Bone marrow (tissue), 2 donors: ENCODE data around the gene CUBN.
A peak's percentile ranks its signal among the peaks of the same experiment; 100 is the strongest.

ENCODE experiments used
- DNase-seq, 2 donors: peaks; one replicate each; lab custom pipeline; 2025; lab: John Stamatoyannopoulos, UW

Gene CUBN

DNA sequence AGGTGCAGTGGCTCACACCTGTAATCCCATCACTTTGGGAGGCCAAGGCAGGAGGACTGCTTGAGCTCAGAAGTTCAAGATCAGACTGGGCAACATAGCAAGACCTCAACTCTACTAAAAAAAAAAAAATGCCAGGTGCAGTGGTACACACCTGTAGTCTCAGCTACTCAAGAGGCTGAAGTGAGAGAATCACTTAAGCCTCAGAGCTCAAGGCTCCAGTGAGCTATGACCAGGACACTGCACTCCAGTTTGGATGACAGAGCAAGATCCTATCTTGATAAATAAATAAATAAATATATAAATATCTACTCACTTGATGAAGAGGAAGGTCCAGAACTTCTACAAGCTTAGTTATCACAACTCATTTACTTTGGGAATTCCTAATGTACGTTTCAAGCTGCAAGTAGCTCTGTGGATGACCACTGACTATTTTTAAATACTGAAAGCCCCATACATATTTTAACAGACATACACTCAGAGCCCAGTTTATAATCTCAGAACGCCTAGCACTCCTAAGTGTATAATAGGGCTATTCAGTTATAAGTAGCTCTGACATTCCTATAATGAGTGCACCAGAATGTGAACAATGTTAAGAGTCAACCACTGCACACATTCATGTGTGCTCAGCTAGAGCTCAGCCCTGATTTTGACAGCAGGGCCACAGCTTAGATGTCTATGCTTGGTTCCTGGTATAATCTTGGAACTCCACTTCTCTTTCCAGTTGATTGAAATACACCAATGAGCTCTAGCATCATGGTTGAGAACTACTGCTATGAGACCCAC lies 119.1 kb downstream of the CUBN start:
- DNase-seq = no peak

DNA sequence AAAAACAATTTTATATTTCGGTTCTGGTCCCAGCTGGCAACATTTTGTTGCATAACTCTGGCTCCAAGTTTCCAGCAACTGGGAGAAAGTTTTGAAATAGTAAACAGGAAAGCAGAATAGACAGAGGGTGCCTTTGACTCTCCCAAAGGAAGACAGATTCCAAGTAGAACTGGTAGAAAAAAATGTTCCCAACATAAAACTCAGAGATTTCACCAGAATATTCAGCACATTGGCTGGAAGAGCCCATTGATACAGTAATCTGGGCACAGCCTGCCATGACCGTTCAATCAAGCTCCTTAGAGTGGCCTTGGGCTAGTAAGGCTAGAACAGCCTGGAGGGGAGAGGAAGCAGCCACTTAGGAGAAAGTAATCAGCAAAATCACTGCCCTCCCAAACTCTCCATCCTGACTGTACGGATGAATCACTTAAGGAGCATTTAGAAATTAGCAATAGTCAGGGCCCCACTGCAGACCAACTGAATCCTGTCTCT lies 120.4 kb downstream of the CUBN start:
- DNase-seq = no peak

DNA sequence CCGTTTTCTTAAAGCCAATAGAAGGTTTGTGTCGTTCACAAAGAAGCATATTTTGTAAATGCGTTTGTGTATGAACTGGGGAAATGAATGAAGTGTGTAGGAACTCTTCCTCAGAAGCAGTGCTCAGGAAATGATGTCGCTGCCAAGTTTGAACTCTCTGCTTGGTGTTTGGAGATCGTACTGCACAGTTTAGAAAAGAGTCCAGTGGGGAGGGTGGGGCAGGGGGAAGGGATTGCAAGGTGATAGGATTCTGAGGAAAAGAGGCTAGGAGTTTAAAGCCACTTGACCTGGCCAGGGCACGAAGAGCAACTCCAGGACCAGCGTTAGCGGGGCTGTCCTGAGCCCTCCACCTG lies 122.2 kb downstream of the CUBN start:
- DNase-seq = no peak

DNA sequence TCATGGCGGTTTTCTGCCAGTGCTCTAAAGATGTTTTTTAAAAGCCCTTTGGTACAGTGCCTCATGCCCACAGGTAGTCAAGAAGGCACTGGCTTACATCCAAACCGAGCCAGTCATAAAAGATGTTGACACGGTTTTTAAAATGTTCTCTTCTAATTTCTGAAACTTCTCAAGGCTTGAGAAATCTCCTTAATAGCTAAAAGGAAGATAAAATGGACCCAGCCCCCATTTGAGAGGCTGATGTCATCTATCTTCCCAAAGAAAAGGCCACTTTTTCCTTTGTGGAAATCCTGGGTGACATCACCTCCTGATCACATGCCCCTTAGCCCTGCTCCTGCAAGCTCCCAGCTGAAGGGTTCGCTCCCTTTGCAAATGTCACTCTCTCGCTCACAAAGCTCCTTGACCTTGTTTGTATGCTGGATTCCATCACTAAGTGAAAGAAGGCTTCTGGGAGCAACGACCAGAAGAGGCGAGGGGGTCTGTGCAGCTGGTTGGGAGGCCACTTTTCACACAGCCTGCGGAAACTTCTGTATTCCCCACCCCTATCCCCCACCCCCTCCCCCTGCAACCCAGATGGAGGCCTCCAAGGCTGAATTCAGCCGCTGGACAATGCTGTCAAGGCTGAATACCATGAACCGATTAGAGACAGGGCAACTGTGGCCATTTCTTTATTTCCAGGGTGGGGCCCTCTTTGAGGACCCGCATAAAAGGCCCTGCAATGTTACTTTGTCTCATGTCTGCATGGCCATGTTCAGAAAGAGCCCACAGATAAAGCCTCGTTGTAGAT lies 122.8 kb downstream of the CUBN start:
- DNase-seq = no peak

DNA sequence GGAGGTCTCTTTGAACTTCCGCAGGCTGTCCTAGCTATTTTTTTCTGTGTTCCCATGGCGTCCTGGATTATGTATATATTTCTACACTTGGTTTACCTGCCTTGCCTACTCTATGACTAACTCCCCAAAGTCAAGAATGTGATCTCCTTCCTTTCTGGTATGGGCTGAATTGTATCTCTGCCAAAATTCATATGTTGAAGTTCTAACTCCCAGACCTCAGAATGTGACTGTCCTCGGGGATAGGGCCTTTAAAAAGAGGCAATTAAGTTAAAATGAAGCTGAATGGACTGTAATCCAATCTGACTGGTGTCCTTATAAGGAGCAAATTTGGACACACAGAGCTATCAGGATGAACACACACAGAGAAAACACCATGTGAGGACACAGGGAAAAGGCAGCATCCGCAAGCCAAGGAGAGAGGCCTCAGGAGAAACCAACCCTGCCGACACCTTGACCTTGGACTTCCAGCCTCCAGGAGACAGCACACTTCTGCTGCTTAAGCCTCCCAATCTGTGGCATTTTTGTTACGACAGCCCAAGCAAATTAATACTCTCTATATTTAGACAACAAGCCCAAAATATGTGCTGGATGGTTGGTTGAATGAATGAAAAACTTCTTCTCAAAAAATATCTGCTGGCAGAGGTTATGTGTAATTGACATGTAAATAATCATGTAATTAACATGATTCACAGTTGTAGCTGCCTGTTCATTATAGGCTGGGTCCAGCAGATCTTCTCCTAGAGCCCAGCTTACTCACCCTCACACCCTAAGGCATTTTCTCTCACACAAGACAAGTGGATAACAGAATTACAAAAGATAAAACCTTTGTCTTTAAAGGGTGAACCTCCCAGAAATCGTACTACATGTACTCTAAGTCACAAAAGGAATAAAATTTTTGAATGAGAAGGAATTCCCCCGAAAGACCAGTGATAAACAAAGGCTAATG lies 123.7 kb downstream of the CUBN start:
- DNase-seq = no peak

DNA sequence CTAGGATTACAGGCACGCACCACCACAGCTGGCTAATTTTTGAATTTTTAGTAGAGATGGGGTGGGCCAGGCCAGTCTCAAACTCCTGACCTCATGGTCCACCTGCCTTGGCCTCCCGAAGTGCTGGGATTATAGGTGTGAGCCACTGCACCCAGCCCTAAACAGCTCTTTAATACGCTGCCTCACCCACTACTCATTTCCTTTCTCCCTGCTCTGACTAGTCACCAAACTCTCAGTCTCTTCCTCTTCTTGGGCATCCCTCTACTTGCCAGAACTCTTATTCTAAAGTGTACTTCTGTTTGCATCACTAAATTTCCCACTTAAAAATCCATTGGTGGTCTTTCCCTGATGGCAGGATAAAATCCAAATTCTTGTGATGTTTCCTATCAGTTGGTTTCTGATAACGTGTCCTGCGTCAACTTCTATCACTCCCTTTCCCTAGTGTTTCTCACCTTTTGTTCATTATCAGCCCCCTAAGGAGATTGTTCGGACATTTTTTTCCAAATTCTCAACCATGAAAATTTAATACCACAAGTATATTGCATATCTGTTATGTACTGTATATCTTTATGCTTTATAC lies 124.7 kb downstream of the CUBN start:
- DNase-seq = peak in 1 of 2 donors; percentile 30

DNA sequence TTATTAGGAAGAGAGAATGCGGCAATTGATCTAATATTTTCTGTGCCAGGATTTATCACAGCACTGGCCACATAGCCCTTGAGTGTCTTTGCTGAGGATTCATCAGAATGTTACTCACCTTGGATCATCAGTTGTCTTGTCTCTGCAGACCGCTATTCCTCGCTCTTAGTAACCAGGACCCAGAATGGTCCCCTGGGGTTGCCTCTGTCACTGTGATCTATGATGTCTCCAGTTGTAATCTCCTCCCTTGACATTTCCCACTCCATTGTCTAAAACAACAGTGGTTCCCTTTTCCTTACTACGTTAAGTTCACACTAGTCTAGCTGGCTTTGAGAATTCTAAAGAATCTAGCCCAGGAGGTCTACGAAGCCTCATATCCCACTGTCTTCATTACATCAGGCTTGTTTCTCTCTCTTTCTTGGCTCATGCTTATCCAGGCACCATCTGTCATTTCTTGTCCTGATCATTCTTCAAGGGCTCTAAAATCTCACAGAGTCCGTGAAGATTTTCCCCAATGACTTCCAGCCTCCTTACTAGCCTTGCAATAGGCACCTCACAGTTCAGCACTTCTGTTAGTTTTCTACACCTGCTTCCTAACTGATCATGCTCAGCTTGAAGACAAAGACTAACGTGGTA lies 125.8 kb downstream of the CUBN start:
- no peak for DNase-seq

DNA sequence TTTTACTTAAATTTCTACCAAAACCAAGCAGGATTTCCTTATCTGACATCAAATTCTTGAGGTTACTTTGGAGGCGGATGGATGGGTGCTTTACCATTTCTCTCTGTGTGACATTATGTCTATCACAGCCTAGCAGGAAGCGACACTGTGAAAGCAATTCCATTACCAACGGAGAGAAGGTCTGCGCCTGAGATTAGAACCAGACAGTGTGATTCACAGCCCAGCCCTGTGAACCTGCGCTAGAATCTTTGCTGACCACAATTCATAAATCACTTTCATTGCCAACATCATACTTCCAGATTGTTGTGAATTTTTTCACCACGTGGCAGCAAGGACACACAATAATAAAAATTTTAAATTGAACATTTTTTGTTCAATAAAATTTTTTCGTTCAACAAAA lies 126.5 kb downstream of the CUBN start:
- peak in 1 of 2 donors; percentile 87 for DNase-seq

DNA sequence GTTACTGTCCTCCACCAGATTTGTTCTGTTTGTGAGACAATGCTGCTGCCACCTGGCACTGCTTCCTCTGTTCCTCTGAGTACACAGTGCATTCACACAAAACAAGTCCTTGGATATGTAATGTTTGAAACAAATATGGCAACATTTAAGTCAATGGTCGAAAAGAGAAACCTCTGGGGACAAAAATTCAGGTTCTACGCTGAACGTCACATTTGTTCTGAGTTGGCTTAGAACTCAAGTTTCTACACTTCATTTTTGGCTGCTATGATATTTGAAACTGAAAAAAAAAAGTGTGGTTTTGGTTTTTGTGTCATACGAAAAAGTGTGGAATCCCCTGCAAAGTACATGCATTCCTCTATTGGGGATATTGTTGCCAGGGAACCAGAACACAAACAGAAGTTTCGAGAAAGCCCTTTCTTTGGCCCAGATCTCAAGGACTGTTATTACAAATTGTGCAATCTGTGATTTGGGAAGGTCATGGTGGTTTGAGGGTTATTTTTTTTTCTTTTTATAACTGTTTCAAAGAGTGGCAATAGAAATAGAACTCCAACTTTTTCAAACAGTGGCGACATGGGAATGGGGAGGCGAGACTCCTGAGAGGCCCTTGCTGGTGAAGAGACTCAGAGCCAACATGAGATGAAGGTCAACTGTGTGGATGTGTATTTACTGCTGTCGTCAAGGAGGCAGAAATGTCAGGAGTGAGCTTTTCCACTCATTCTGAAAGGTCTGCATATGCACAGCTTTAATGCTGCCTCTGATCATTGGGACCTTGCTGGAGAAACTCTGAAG lies 127.5 kb downstream of the CUBN start:
- DNase-seq = peak in 1 of 2 donors; percentile 35

DNA sequence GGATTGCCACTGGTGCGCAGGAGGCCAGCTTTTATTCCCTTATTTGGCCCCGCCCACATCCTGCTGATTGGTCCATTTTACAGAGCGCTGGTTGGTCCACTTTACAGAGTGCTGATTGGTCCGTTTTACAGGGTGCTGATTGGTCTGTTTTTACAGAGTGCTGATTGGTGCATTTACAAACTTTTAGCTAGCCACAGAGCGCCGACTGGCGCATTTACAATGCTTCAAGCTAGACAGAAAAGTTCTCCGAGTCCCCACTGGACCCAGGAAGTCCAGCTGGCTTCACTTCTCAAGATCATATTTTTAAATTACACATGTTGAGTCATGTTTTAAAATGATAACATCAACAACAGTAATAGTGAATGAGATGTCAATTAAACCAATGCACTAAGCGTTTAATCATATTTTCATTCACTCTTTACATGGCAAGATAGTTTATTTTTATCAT lies 128.3 kb downstream of the CUBN start:
- no peak for DNase-seq

DNA sequence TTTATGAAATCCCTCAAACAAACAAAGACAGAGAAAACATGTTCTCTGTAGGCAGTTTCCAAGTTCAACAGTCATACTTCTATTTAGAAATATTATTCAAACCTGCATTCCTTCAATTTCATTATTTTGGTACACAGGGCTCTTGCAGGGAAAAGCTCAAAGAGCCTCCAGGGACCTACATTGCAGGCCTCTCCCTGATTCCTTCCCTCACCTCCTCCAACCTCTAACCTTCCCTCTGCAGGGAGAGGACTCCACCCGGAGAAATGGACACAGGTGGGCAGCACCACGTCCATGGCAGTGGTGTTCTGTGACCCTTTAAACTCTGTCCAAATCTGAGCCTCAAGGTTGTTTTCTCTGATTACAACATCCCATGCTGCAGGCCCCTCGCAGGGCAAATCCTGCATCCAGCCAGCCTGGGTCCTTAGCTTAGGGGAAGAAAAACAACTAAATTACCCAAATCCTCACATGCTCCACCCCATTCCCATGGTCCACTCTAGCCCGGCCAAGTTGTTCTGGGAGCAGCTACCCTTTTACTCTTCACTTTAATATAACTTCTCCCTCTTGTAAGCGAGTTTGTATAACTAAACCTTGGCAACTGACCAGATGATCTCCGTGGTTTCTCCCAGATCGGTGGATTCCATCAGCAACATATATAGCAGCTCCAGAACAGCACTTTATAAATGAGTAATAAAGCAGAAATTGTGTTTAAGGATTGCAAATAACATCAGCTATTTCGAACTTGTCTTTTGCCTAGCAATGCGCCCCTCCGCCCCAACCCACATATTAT lies 129.8 kb downstream of the CUBN start:
- no peak for DNase-seq

DNA sequence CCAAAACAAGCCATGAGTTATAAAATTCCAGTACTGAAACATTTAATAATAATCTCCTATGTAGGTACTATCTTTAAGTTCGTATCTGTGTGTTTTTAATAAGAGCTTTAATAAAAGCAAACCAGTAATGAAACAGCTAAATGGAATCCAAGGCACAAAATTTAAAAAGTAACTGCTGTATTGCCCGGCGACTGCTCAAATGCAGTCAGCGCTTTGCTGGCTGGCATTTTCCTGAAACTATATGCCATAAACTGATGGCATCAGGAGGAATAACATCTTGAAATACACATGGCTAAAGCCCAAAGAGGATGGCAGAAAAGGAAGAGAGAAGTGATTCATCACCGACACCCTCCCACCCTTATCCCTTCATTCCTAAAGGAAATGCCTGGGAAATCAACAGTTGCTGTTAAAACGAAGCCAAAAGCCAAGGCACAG lies 133.1 kb downstream of the CUBN start:
- DNase-seq = no peak

DNA sequence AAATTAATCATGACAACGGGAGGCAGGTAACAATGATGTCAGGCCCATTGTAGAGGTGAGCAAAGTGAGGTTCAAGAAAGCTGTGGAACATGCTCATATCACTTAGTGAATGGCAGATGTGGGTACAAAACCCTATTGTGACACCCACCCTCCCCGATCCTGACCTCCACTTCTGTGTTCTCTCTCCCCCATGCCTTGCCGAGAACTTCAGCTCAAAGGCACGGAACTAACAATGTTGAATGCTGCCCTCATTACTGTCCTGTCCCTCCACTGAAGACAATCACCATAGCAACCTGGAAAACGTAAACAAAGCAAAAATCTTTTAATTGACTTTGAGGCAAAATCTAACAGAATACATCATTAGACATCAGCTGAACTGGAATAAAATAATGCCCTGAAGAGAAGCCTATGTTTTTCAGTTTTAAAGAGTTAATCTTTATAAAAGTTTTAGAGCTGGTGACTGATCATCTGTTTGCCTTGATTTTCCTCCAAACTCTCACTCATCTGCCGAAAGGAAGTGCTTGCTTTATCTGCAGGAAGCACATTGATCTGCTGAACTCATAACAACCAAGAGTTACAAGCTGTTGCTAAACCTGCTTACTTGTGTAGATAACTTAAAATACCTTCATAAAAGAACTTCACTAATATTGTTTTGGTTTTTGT lies 133.6 kb downstream of the CUBN start:
- peak in 1 of 2 donors; percentile 85 for DNase-seq

DNA sequence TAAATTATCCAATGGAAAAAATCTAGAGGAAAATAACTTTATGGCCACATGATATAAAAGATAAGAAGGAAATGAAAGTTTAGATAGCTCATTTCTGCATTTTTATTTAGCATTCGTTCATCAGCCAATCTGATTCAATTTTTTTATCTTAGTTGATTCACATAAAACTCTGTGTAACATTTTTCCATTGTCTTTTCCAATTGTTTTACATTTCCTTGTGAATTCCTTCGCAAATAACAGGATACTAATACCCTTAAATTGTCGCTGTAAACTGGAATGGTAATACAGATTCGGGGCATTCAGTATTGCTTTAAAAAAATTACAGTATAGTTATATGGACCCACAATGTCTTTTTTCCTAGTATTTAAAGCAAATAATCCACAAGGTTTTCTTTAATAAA lies 136.4 kb downstream of the CUBN start:
- DNase-seq = no peak

DNA sequence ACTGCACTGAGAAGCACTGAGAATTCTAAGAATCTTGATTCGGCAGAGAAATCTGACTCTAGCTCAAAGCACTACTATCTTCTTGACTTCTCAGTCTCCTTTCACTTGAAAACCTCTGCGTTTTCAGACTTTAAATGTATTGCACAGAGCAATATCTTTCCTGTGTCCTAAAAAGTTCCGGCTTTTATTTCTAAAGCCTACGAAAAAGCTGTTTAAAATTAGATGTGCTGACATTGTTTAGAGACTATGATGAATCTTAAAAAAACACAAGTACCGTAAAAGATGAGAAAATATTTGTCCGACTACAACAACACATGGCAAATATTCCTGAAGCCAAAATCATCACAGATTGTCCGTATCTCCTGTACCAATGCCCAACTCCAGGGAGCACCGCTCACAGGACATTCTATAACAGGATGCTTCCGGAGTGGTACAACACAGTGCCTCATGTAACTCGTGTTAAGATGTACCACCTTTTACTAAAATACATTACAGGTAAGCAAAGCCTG lies 136.9 kb downstream of the CUBN start:
- no peak for DNase-seq

DNA sequence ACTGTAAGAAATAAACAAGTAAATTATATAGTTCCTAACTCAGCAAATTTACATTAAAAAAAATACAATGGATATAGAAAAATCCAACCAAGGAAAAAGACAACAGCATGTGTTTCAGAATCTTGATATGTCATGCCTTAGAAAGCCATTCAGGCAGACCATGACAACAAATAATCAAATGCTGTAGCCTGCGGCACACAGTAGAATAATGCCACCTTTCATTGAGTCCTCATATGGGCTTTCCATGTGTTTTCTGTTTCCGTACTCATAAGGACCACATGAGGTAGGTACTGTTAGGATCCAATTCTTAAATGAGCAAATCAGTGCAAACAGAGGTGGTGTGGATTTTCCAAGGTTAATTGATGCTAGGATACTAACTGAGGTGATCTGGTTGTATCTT lies 138.6 kb downstream of the CUBN start:
- no peak for DNase-seq

DNA sequence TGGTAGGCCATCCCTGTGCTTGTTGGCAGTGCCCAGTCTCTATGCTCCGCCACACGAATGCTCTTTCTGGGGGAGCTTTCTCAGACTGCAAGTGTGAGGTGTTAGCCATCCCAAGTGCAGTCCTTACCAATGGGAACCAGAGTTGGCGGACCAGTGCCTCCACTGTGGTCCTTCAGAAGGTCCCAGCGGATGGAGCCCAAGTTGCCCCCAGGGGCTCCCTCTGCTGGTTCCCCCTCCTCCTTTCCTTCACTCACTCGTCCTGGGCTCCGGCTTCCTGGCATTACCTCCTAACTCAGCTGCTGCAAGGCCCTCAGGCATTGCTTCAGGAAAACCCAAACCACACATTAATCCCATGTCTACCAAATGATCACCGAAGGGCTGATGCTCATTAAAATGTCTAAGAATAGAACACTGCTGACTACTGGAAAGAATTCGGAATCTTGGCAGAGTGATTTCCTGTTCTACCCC lies 139.8 kb downstream of the CUBN start:
- DNase-seq = no peak

DNA sequence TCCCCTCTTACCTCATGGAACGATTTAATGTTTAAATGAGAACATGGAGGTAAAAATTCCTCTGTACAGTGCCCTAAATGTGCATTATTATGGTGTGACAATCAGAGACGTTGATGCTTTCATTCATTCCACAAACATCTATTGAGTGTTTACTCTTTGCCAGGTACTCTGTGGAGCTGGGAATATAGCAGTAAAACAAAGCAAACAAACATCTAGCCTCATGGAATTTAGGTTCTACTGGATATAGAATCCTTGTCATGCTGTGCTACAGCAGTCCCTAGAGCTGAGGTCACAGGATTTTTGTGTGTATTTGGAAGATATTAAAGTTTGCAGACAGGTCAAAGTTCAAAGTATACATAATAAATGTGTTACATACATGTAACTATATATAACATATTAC lies 140.7 kb downstream of the CUBN start:
- no peak for DNase-seq
